SK-N-SH treated with all-trans-retinoic acid at 6 μM for 48 hours (cell line): ENCODE data around the gene CHRM4.

ENCODE experiments used
- CREB5 ChIP-seq: fragments of 250-450 bp; sonication (Bioruptor Pico); IDR thresholded peaks from 2 replicates; pipeline ENCODE4 v1.5.1; 2020; ENCODE audit warnings: low read depth, mild to moderate bottlenecking, moderate library complexity
- CSDC2 ChIP-seq: fragments of 250-450 bp; sonication (Bioruptor Pico); IDR thresholded peaks from 2 replicates; pipeline ENCODE4 v1.5.0; 2020; ENCODE audit warnings: mild to moderate bottlenecking, moderate library complexity
- ESRRG ChIP-seq: fragments of 250-450 bp; sonication (Bioruptor Pico); IDR thresholded peaks from 2 replicates; pipeline ENCODE4 v1.6.1; 2021; ENCODE audit warnings: mild to moderate bottlenecking
- GLIS3 ChIP-seq: fragments of 250-450 bp; sonication (Bioruptor Pico); IDR thresholded peaks from 2 replicates; pipeline ENCODE4 v1.5.0; 2020; ENCODE audit warnings: mild to moderate bottlenecking, moderate library complexity
- ISL1 ChIP-seq: fragments of 250-450 bp; sonication (Bioruptor Pico); IDR thresholded peaks from 2 replicates; pipeline ENCODE4 v2.1.2; 2022; ENCODE audit warnings: mild to moderate bottlenecking, moderate library complexity
- OSR1 ChIP-seq: fragments of 250-450 bp; sonication (Bioruptor Pico); IDR thresholded peaks from 2 replicates; pipeline ENCODE4 v1.8.0; 2022; ENCODE audit warnings: moderate library complexity, mild to moderate bottlenecking, inconsistent platforms
- PATZ1 ChIP-seq: fragments of 250-450 bp; sonication (Bioruptor Pico); IDR thresholded peaks from 2 replicates; pipeline ENCODE4 v1.8.0; 2020; ENCODE audit warnings: mild to moderate bottlenecking, moderate library complexity, borderline replicate concordance
- RARB ChIP-seq: fragments of 250-450 bp; sonication (Bioruptor Pico); IDR thresholded peaks from 2 replicates; pipeline ENCODE4 v1.8.0; 2021; ENCODE audit warnings: mild to moderate bottlenecking, moderate library complexity
- SNAI2 ChIP-seq: fragments of 250-450 bp; sonication (Bioruptor Pico); IDR thresholded peaks from 2 replicates; pipeline ENCODE4 v1.5.0; 2020; ENCODE audit warnings: mild to moderate bottlenecking, moderate library complexity
- ZC3H10 ChIP-seq: fragments of 250-450 bp; sonication (Bioruptor Pico); IDR thresholded peaks from 2 replicates; pipeline ENCODE4 v1.5.1; 2021; ENCODE audit warnings: mild to moderate bottlenecking, moderate library complexity
- ZFP30 ChIP-seq: fragments of 450-650 bp; formaldehyde crosslinking; IDR thresholded peaks from 2 replicates; pipeline ENCODE4 v1.5.0; 2022; ENCODE audit warnings: mild to moderate bottlenecking, moderate library complexity
- ZNF565 ChIP-seq: fragments of 450-650 bp; formaldehyde crosslinking; conservative IDR thresholded peaks from 2 replicates; pipeline ENCODE4 v1.5.0; 2020; ENCODE audit warnings: low read depth, mild to moderate bottlenecking, moderate library complexity
- ZNF70 ChIP-seq: fragments of 450-650 bp; formaldehyde crosslinking; IDR thresholded peaks from 2 replicates; pipeline ENCODE4 v1.5.0; 2020; ENCODE audit warnings: mild to moderate bottlenecking, moderate library complexity

GRCh38 chr11:46414879-46415278 is 23.3 kb upstream of the CHRM4 start:
- TF ChIP-seq GLIS3 (no peak), PATZ1 (CRISPR knock-in tag) (no peak), ZNF565 (no peak), ZFP30 (CRISPR knock-in tag) (no peak), RARB (no peak), ZNF70 (no peak), ESRRG (CRISPR knock-in tag) (no peak), OSR1 (CRISPR knock-in tag) (no peak), CSDC2 (CRISPR knock-in tag) (no peak), ZC3H10 (no peak), CREB5 (CRISPR knock-in tag) (no peak), ISL1 (CRISPR knock-in tag) (no peak), SNAI2 (no peak)
